Neuronal stem cell (in vitro differentiated cells): ENCODE results near the gene DCDC1.
A peak's percentile ranks its signal among the peaks of the same experiment; 100 is the strongest.

ENCODE experiments used
- DNase-seq: peaks from one replicate; pipeline ENCODE4 v3.0.0-alpha.2; 2013; ENCODE audit warnings: low spot score
- H2AFZ ChIP-seq: one replicate; pipeline ENCODE4 v1.6.1; 2013; ENCODE audit warnings: mild to moderate bottlenecking, low read length, inconsistent platforms
- H2AK5ac ChIP-seq: 2 replicates; pipeline ENCODE4 v1.6.1; 2013; ENCODE audit warnings: low read depth, mild to moderate bottlenecking, inconsistent platforms, low read length, moderate library complexity, mixed read lengths
- H2BK120ac ChIP-seq: 2 replicates; pipeline ENCODE4 v1.6.1; 2013; ENCODE audit warnings: low read depth, mild to moderate bottlenecking, inconsistent platforms, low read length, moderate library complexity, mixed read lengths
- H2BK12ac ChIP-seq: one replicate; pipeline ENCODE4 v1.6.1; 2013; ENCODE audit warnings: low read length, inconsistent platforms
- H2BK15ac ChIP-seq: 2 replicates; pipeline ENCODE4 v1.6.1; 2013; ENCODE audit warnings: mild to moderate bottlenecking, low read length, inconsistent platforms, mixed read lengths
- H2BK5ac ChIP-seq: one replicate; pipeline ENCODE4 v1.6.1; 2013; ENCODE audit warnings: inconsistent platforms, mild to moderate bottlenecking, low read length, moderate library complexity
- H3K14ac ChIP-seq: one replicate; pipeline ENCODE4 v1.6.1; 2013; ENCODE audit warnings: low read length, inconsistent platforms
- H3K18ac ChIP-seq: 2 replicates; pipeline ENCODE4 v1.6.1; 2013; ENCODE audit warnings: low read length, inconsistent platforms
- H3K23ac ChIP-seq: 2 replicates; pipeline ENCODE4 v1.6.1; 2013; ENCODE audit warnings: low read depth, mild to moderate bottlenecking, mixed read lengths, low read length, inconsistent platforms; ENCODE audit not compliant: poor library complexity
- H3K27ac ChIP-seq: replicated peaks from 3 replicates; pipeline ENCODE4 v1.5.1; 2013; ENCODE audit warnings: low read length, inconsistent platforms
- H3K27me3 ChIP-seq, 3 experiments: 2 replicates each; pipeline ENCODE4 v1.6.1; 2013; ENCODE audit warnings: low read length in 3 of 3, mild to moderate bottlenecking in 2 of 3, inconsistent platforms in 1 of 3, low read depth in 1 of 3, mixed read lengths in 1 of 3, moderate library complexity in 1 of 3; ENCODE audit not compliant: control insufficient read depth in 3 of 3, insufficient read depth in 3 of 3
- H3K36me3 ChIP-seq, 2 donors: replicated peaks in 1 of 2; 2 replicates each; pipeline ENCODE4 v1.6.1; 2013; ENCODE audit warnings: low read length in 2 of 2; ENCODE audit not compliant: control insufficient read depth in 2 of 2, insufficient read depth in 2 of 2
- H3K4ac ChIP-seq: 2 replicates; pipeline ENCODE4 v1.6.1; 2013; ENCODE audit warnings: inconsistent platforms, mild to moderate bottlenecking, low read length, moderate library complexity
- H3K4me1 ChIP-seq, 2 donors: 1 replicate in 1 of 2; 2 replicates in 1 of 2; pipeline ENCODE4 v1.6.1; 2013; ENCODE audit warnings: low read length in 2 of 2, low read depth in 1 of 2; ENCODE audit not compliant: control insufficient read depth in 2 of 2, insufficient read depth in 1 of 2
- H3K4me2 ChIP-seq: one replicate; pipeline ENCODE4 v1.6.1; 2013; ENCODE audit warnings: mild to moderate bottlenecking, low read length, inconsistent platforms; ENCODE audit not compliant: insufficient read depth, poor library complexity, severe bottlenecking
- H3K4me3 ChIP-seq, 2 donors: 2 replicates each; pipeline ENCODE4 v1.5.1; 2013; ENCODE audit warnings: low read length in 2 of 2, mild to moderate bottlenecking in 2 of 2, inconsistent platforms in 1 of 2, moderate library complexity in 1 of 2
- H3K79me1 ChIP-seq: one replicate; pipeline ENCODE4 v1.6.1; 2013; ENCODE audit warnings: low read depth, mild to moderate bottlenecking, inconsistent platforms, low read length, moderate library complexity
- H3K9ac ChIP-seq: one replicate; pipeline ENCODE4 v1.6.1; 2013; ENCODE audit warnings: mild to moderate bottlenecking, low read depth, low read length, inconsistent platforms; ENCODE audit not compliant: poor library complexity
- H3K9me3 ChIP-seq, 2 donors: replicated peaks in 1 of 2; 2 replicates each; pipeline versions ENCODE3 to v1.6.1; 2013; ENCODE audit warnings: low read length in 2 of 2, mild to moderate bottlenecking in 2 of 2, inconsistent platforms in 1 of 2, low read depth in 1 of 2, mixed read lengths in 1 of 2, moderate library complexity in 1 of 2; ENCODE audit not compliant: control insufficient read depth in 2 of 2, insufficient read depth in 1 of 2
- H4K8ac ChIP-seq: one replicate; pipeline ENCODE4 v1.6.1; 2013; ENCODE audit warnings: low read depth, mild to moderate bottlenecking, inconsistent platforms, low read length, moderate library complexity
- H4K91ac ChIP-seq: one replicate; pipeline ENCODE4 v1.6.1; 2013; ENCODE audit warnings: low read length, low read depth, mild to moderate bottlenecking, inconsistent platforms; ENCODE audit not compliant: poor library complexity
- WGBS, 2 donors: extraction: QIAGEN DNeasy Blood & Tissue Kit; methylation state at CpG; one replicate each; pipeline ENCODE4 v1.1.7; 2013; ENCODE audit warnings: missing lambda C conversion rate in 2 of 2, mixed read lengths in 1 of 2; ENCODE audit not compliant: insufficient read length in 2 of 2, insufficient replicate concordance in 1 of 2; ENCODE audit errors: extremely low coverage in 2 of 2; 5-methylcytosine and 5-hydroxymethylcytosine counted together

Gene DCDC1

DNA sequence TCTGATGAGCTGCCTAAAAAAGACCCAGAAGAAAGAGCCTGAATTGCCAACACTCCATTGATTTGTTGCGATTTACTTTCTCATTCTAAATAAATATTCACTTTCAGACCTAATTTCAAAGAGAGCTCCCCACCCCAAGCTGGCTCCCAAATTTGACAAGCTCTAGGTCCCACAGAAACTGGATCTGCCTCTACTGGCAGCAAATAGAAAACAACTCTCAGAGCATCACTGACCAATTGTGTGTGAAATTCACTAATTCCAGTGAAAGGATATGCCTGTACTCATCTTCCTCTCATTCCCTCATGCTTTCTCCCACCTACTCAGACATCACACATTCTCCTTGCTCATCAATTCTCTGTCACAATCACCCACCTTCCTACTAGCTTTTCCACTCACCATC lies 249.1 kb downstream of the DCDC1 start:
- no peak overlapping the region for H3K4me3 ChIP-seq
- H3K27me3 ChIP-seq: no peaks in the 10 kb centered on the region
- no peak overlapping the region for H3K27ac ChIP-seq
- no peak overlapping the region for H3K14ac ChIP-seq
- H2AFZ ChIP-seq: peak overlapping the region; percentile 15
- no peak overlapping the region for H3K4me2 ChIP-seq
- H2BK15ac ChIP-seq: no peak overlapping the region
- no peaks in the 10 kb centered on the region for H3K36me3 ChIP-seq
- H4K91ac ChIP-seq: no peak overlapping the region
- no peak overlapping the region for H3K9ac ChIP-seq
- H3K4ac ChIP-seq: no peak overlapping the region
- H2BK120ac ChIP-seq: no peak overlapping the region
- peaks cover 0 to 11% of the 10 kb centered on the region in 2 donors for H3K9me3 ChIP-seq
- H3K79me1 ChIP-seq: no peaks in the 10 kb centered on the region
- H3K18ac ChIP-seq: no peak overlapping the region
- no peak overlapping the region for H2BK12ac ChIP-seq
- H3K4me1 ChIP-seq: peaks cover 5 to 10% of the 10 kb centered on the region in 2 donors
- DNase-seq: no peak
- H3K23ac ChIP-seq: no peak overlapping the region
- H4K8ac ChIP-seq: no peak overlapping the region
- no CpG with 5 or more reads among the region's 1 CpG for WGBS, 2 donors
- no peak overlapping the region for H2AK5ac ChIP-seq
- no peak overlapping the region for H2BK5ac ChIP-seq

- no peak overlapping the region for H2BK120ac ChIP-seq
- H2BK12ac ChIP-seq: no peak overlapping the region
- H3K14ac ChIP-seq: no peak overlapping the region
- H3K9ac ChIP-seq: no peak overlapping the region
- no peak overlapping the region for H4K8ac ChIP-seq
- no peak overlapping the region for H2AK5ac ChIP-seq
- H3K4me1 ChIP-seq: peaks cover 5 to 13% of the 10 kb centered on the region in 2 donors
- no peak overlapping the region for H3K23ac ChIP-seq
- no peak overlapping the region for H3K4me3 ChIP-seq
- no peak overlapping the region for H4K91ac ChIP-seq
- no CpG with 5 or more reads among the region's 6 CpGs for WGBS, 2 donors
- H3K9me3 ChIP-seq: no peaks in the 10 kb centered on the region
- H3K36me3 ChIP-seq: no peaks in the 10 kb centered on the region
- H2BK15ac ChIP-seq: no peak overlapping the region
- H3K4me2 ChIP-seq: no peak overlapping the region
- H3K79me1 ChIP-seq: no peaks in the 10 kb centered on the region
- no peaks in the 10 kb centered on the region for H3K27me3 ChIP-seq
- H2AFZ ChIP-seq: peak overlapping the region; percentile 6
- no peak overlapping the region for H2BK5ac ChIP-seq
- H3K4ac ChIP-seq: no peak overlapping the region
- H3K27ac ChIP-seq: no peak overlapping the region
- no peak for DNase-seq
- H3K18ac ChIP-seq: no peak overlapping the region
Measured at GRCh38 chr11:31118566-31118965, 251.0 kb downstream of the DCDC1 start.

DNA sequence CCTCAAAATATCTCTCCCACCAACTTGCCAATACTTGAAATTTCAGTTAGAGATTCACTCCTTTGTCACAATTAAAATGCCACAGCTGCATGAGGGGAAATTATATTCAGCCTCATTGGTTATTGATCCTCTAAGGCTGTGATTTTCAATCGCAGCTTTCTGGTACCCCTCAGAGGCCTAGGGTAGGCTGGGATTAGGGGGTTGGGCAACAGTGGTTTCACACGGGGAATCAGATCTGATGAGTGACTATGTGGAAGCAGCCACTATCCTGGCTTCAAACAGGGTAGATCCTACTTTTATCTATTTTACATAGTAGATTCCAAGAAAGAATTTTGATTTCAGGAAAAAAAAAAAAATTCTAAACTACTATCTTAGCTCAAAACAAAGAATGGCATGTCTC lies 252.5 kb downstream of the DCDC1 start:
- Histone ChIP-seq H2BK12ac (no peak overlapping the region), H3K4me3 (no peak overlapping the region), H3K79me1 (no peaks in the 10 kb centered on the region), H3K4ac (no peak overlapping the region), H2AK5ac (no peak overlapping the region), H2BK15ac (no peak overlapping the region), H3K14ac (no peak overlapping the region), H3K4me2 (no peak overlapping the region), H3K23ac (no peak overlapping the region), H4K91ac (no peak overlapping the region), H3K27me3 (no peaks in the 10 kb centered on the region), H3K36me3 (no peaks in the 10 kb centered on the region), H3K4me1 (peaks cover 5 to 13% of the 10 kb centered on the region in 2 donors), H3K9me3 (no peaks in the 10 kb centered on the region), H2AFZ (peak overlapping the region; percentile 53), H3K27ac (no peak overlapping the region), H3K18ac (no peak overlapping the region), H4K8ac (no peak overlapping the region), H2BK120ac (no peak overlapping the region), H3K9ac (no peak overlapping the region), H2BK5ac (no peak overlapping the region)
- no peak for DNase-seq
- WGBS, 2 donors: no CpG with 5 or more reads among the region's 2 CpGs

DNA sequence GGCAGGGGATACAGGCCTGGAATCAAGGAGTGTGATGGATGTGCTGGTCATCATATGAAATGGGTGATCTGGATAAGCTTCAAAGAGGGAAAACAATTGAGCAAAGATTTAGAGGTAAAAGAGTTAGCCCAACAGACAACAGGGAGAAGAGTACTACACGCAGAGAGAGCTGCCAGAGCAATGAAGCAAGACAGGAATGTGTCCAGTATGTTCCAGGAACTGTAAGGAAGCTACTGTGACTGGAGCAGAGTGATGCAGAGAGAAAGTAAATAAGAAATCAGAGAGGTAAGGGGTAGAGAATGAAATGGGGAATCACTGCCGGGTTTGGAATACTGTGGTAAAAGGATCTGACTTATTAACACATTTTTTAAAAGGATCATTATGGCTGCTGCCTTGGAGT lies 255.1 kb downstream of the DCDC1 start:
- no peaks in the 10 kb centered on the region for H3K36me3 ChIP-seq
- no peak overlapping the region for H4K8ac ChIP-seq
- H3K18ac ChIP-seq: no peak overlapping the region
- H4K91ac ChIP-seq: no peak overlapping the region
- H3K23ac ChIP-seq: no peak overlapping the region
- H3K9ac ChIP-seq: no peak overlapping the region
- no peak overlapping the region for H3K4me2 ChIP-seq
- peaks cover 3 to 26% of the 10 kb centered on the region in 2 donors for H3K4me1 ChIP-seq
- H3K9me3 ChIP-seq: no peaks in the 10 kb centered on the region
- no peak overlapping the region for H2BK12ac ChIP-seq
- no peak overlapping the region for H3K14ac ChIP-seq
- no peak overlapping the region for H3K4me3 ChIP-seq
- no CpG with 5 or more reads among the region's 2 CpGs for WGBS, 2 donors
- H3K4ac ChIP-seq: no peak overlapping the region
- peak overlapping the region; percentile 54 for H2AFZ ChIP-seq
- no peak overlapping the region for H3K27ac ChIP-seq
- no peaks in the 10 kb centered on the region for H3K79me1 ChIP-seq
- H2BK120ac ChIP-seq: no peak overlapping the region
- no peak overlapping the region for H2BK15ac ChIP-seq
- H2BK5ac ChIP-seq: no peak overlapping the region
- H2AK5ac ChIP-seq: no peak overlapping the region
- H3K27me3 ChIP-seq: no peaks in the 10 kb centered on the region
- no peak for DNase-seq
